ENCODE measurements around the gene TNNC2. TPM values are rescaled to one million over a fixed set of nuclear protein-coding genes. Genes with fewer than 3 reads are reported as not detected.

TNNC2 gene
- total RNA-seq, 2 experiments from 2014 or later: not detected

GRCh38 chr20:45779011-45779915 is 47.8 kb downstream of the TNNC2 start:
- DNase-seq: no peak
- POLR2A ChIA-PET: no interaction called here
- Mint-ChIP-seq H3K27ac (no peak overlapping the region), H3K4me3 (no peak overlapping the region), H3K4me1 (peaks cover 19% of the 10 kb centered on the region), H3K36me3 (no peaks in the 10 kb centered on the region), H3K27me3 (peaks cover 6% of the 10 kb centered on the region), H3K9me3 (no peaks in the 10 kb centered on the region)
- ATAC-seq (ENCODE audit: low read depth): no peak

- no peak for DNase-seq
- Mint-ChIP-seq H3K27ac (no peak overlapping the region), H3K27me3 (peaks cover 4% of the 10 kb centered on the region), H3K4me3 (no peak overlapping the region), H3K36me3 (no peaks in the 10 kb centered on the region), H3K9me3 (no peaks in the 10 kb centered on the region), H3K4me1 (peaks cover 9% of the 10 kb centered on the region)
- POLR2A ChIA-PET: no interaction called here
- no peak for ATAC-seq (ENCODE audit: low read depth)
Measured at GRCh38 chr20:45776931-45777330, 50.2 kb downstream of the TNNC2 start.

- ATAC-seq (ENCODE audit: low read depth) (no peak), DNase-seq (no peak)
- POLR2A ChIA-PET: no interaction called here
- Mint-ChIP-seq H3K4me1 (peaks cover 7% of the 10 kb centered on the region), H3K36me3 (no peaks in the 10 kb centered on the region), H3K9me3 (no peaks in the 10 kb centered on the region), H3K27ac (no peak overlapping the region), H3K4me3 (no peak overlapping the region), H3K27me3 (peaks cover 4% of the 10 kb centered on the region)
Measured at GRCh38 chr20:45775411-45775810, 51.7 kb downstream of the TNNC2 start.

GRCh38 chr20:45774945-45775344 is 52.2 kb downstream of the TNNC2 start:
- no peak for ATAC-seq (ENCODE audit: low read depth)
- Mint-ChIP-seq H3K27me3 (peaks cover 4% of the 10 kb centered on the region), H3K27ac (no peak overlapping the region), H3K9me3 (no peaks in the 10 kb centered on the region), H3K4me3 (no peak overlapping the region), H3K4me1 (peaks cover 7% of the 10 kb centered on the region), H3K36me3 (no peaks in the 10 kb centered on the region)
- POLR2A ChIA-PET: interaction anchor here (0.7 kb wide), 1 partner anchor 360 kb away, joined by 7 read pairs; no protein-coding TSS in a partner anchor
- DNase-seq: no peak

Other genes starting within 250 kb of the TNNC2 start
- not detected for gene WFDC8, start 248.0 kb downstream of the TNNC2 start, total RNA-seq
- not detected for gene WFDC10A, start 197.6 kb downstream of the TNNC2 start, total RNA-seq
- not detected for gene WFDC9, start 196.0 kb downstream of the TNNC2 start, total RNA-seq
- gene WFDC11, start 157.1 kb downstream of the TNNC2 start, total RNA-seq: not detected
- gene WFDC13, start 125.3 kb downstream of the TNNC2 start, total RNA-seq: not detected
- not detected for gene WFDC10B, start 122.3 kb downstream of the TNNC2 start, total RNA-seq
- not detected for gene SPINT4, start 105.0 kb downstream of the TNNC2 start, total RNA-seq
- not detected for gene WFDC3, start 35.4 kb downstream of the TNNC2 start, total RNA-seq
- gene DNTTIP1, start 35.4 kb downstream of the TNNC2 start, total RNA-seq: 10 to 100 TPM; 29.0 to 30.9 TPM
- gene UBE2C, start 14.7 kb downstream of the TNNC2 start, total RNA-seq: 100 to 1,000 TPM; 153 to 154 TPM
- 1 to 10 TPM; 2.0 to 2.5 TPM for gene SNX21, start 6.5 kb upstream of the TNNC2 start, total RNA-seq
- gene ACOT8, start 30.1 kb upstream of the TNNC2 start, total RNA-seq: 10 to 100 TPM; 35.4 to 38.6 TPM
- gene ZSWIM3, start 30.3 kb upstream of the TNNC2 start, total RNA-seq: 1 to 10 TPM; 5.3 to 5.7 TPM
- 10 to 100 TPM; 12.2 to 13.0 TPM for gene ZSWIM1, start 53.9 kb upstream of the TNNC2 start, total RNA-seq
- gene SPATA25, start 60.3 kb upstream of the TNNC2 start, total RNA-seq: 1 to 10 TPM; 1.7 to 2.0 TPM
- gene NEURL2, start 63.9 kb upstream of the TNNC2 start, total RNA-seq: 1 to 10 TPM; 3.9 to 5.3 TPM
- 10 to 100 TPM; 76.9 to 83.4 TPM for gene CTSA, start 64.0 kb upstream of the TNNC2 start, total RNA-seq
- 1 to 10 TPM; 2.2 to 2.9 TPM for gene PLTP, start 84.8 kb upstream of the TNNC2 start, total RNA-seq
- gene PCIF1, start 107.4 kb upstream of the TNNC2 start, total RNA-seq: 10 to 100 TPM; 54.5 to 58.3 TPM
- 10 to 100 TPM; 43.3 to 43.7 TPM for gene ZNF335, start 144.9 kb upstream of the TNNC2 start, total RNA-seq
- 10 to 100 TPM; 18.4 to 21.8 TPM for gene MMP9, start 181.6 kb upstream of the TNNC2 start, total RNA-seq
- gene SLC12A5, start 201.9 kb upstream of the TNNC2 start, total RNA-seq: 1 to 10 TPM; 1.6 to 1.9 TPM

Data from activated naive CD8-positive, alpha-beta T cell treated with anti-CD3 and anti-CD28 coated beads, Interleukin-2, amount 10 ng/mL, durations not matched to agents 7 days and 5 days (primary cell).